ENCODE results near the gene CDK11A. TPM values are rescaled to one million over a fixed set of nuclear protein-coding genes. Genes with fewer than 3 reads are reported as not detected.
"Not testable (repeated sequence)": the region's sequence is repeated elsewhere in the genome, so short reads cannot be mapped to it uniquely, and the experiment has no call there.

The CDK11A gene
- total RNA-seq, 2 experiments from 2014 or later, result 50.9 to 90.5 TPM

- no peak for TF ChIP-seq CTCF (conservative IDR thresholded peaks at IDR 0.05; ENCODE audit: low read length)
- TF ChIP-seq EZH2phosphoT487 (IDR thresholded peaks at IDR 0.05; ENCODE audit: borderline replicate concordance, low read depth, low read length), result no peak
- no peak overlapping the region for H3K4me3 ChIP-seq (ENCODE audit: low read depth, low read length, poor library complexity, severe bottlenecking)
- CTCF ChIA-PET (ENCODE audit: unreplicated experiment), result interaction anchor here (1.5 kb wide), 1 partner anchor 9 kb away, joined by 3 read pairs; no protein-coding TSS in a partner anchor
Observed at GRCh38 chr1:1664941-1665814, 59.0 kb downstream of the CDK11A start.

GRCh38 chr1:1664318-1664717, 59.8 kb downstream of the CDK11A start:
- H3K4me2 ChIP-seq (ENCODE audit: low read length); DNase-seq (ENCODE audit: low spot score); CTCF ChIA-PET (ENCODE audit: unreplicated experiment); H3K4me3 ChIP-seq (ENCODE audit: low read depth, low read length, poor library complexity, severe bottlenecking); BruUV-seq (replicated peaks); H3K79me2 ChIP-seq (ENCODE audit: insufficient read depth, low read depth, low read length); intact Hi-C loops (cut with micrococcal nuclease; ENCODE audit: unreplicated experiment); H3K27ac ChIP-seq (ENCODE audit: low read depth, low read length, poor library complexity, severe bottlenecking); H2AFZ ChIP-seq (ENCODE audit: low read length); H3K9me2 ChIP-seq (ENCODE audit: insufficient read depth, low read length); H3K9me3 ChIP-seq (ENCODE audit: low read length); POLR2A ChIA-PET; H3K4me1 ChIP-seq (ENCODE audit: insufficient read depth, low read length, poor library complexity, severe bottlenecking); H4K20me1 ChIP-seq (ENCODE audit: insufficient read depth, low read length): not testable (repeated sequence)
- peaks cover 25% of the 10 kb centered on the region for H3K36me3 ChIP-seq (ENCODE audit: insufficient read depth, low read length)

More at GRCh38 chr1:1664941-1665814, 59.0 kb downstream of the CDK11A start:
- Histone ChIP-seq H3K9me2 (ENCODE audit: insufficient read depth, low read length) (no peaks in the 10 kb centered on the region), H3K79me2 (ENCODE audit: insufficient read depth, low read depth, low read length) (no peaks in the 10 kb centered on the region), H3K27ac (ENCODE audit: low read depth, low read length, poor library complexity, severe bottlenecking) (no peak overlapping the region), H3K9me3 (ENCODE audit: low read length) (no peaks in the 10 kb centered on the region), H4K20me1 (ENCODE audit: insufficient read depth, low read length) (no peaks in the 10 kb centered on the region), H2AFZ (ENCODE audit: low read length) (no peak overlapping the region), H3K4me1 (ENCODE audit: insufficient read depth, low read length, poor library complexity, severe bottlenecking) (no peaks in the 10 kb centered on the region), H3K36me3 (ENCODE audit: insufficient read depth, low read length) (peaks cover 33% of the 10 kb centered on the region), H3K4me2 (ENCODE audit: low read length) (no peak overlapping the region)
- DNase-seq (ENCODE audit: low spot score), result no peak
- intact Hi-C loops (cut with micrococcal nuclease; ENCODE audit: unreplicated experiment), result no loop called here
- BruUV-seq (replicated peaks), result no TSS peak
- POLR2A ChIA-PET, result no interaction called here

- H3K79me2 ChIP-seq (ENCODE audit: insufficient read depth, low read depth, low read length); BruUV-seq (replicated peaks); H4K20me1 ChIP-seq (ENCODE audit: insufficient read depth, low read length); POLR2A ChIA-PET; H3K27ac ChIP-seq (ENCODE audit: low read depth, low read length, poor library complexity, severe bottlenecking); H3K9me3 ChIP-seq (ENCODE audit: low read length); H3K4me2 ChIP-seq (ENCODE audit: low read length); H3K9me2 ChIP-seq (ENCODE audit: insufficient read depth, low read length); H2AFZ ChIP-seq (ENCODE audit: low read length); CTCF ChIA-PET (ENCODE audit: unreplicated experiment); H3K4me3 ChIP-seq (ENCODE audit: low read depth, low read length, poor library complexity, severe bottlenecking); H3K4me1 ChIP-seq (ENCODE audit: insufficient read depth, low read length, poor library complexity, severe bottlenecking); DNase-seq (ENCODE audit: low spot score); intact Hi-C loops (cut with micrococcal nuclease; ENCODE audit: unreplicated experiment): not testable (repeated sequence)
- H3K36me3 ChIP-seq (ENCODE audit: insufficient read depth, low read length), result peaks cover 20% of the 10 kb centered on the region
Observed at GRCh38 chr1:1662830-1663560, 61.2 kb downstream of the CDK11A start.

GRCh38 chr1:1662392-1662791, 61.8 kb downstream of the CDK11A start:
- intact Hi-C loops (cut with micrococcal nuclease; ENCODE audit: unreplicated experiment); H3K9me2 ChIP-seq (ENCODE audit: insufficient read depth, low read length); H3K9me3 ChIP-seq (ENCODE audit: low read length); BruUV-seq (replicated peaks); H3K4me1 ChIP-seq (ENCODE audit: insufficient read depth, low read length, poor library complexity, severe bottlenecking); H2AFZ ChIP-seq (ENCODE audit: low read length); DNase-seq (ENCODE audit: low spot score); H3K4me3 ChIP-seq (ENCODE audit: low read depth, low read length, poor library complexity, severe bottlenecking); H3K4me2 ChIP-seq (ENCODE audit: low read length); H3K79me2 ChIP-seq (ENCODE audit: insufficient read depth, low read depth, low read length); H4K20me1 ChIP-seq (ENCODE audit: insufficient read depth, low read length); H3K27ac ChIP-seq (ENCODE audit: low read depth, low read length, poor library complexity, severe bottlenecking); POLR2A ChIA-PET; CTCF ChIA-PET (ENCODE audit: unreplicated experiment): not testable (repeated sequence)
- peaks cover 20% of the 10 kb centered on the region for H3K36me3 ChIP-seq (ENCODE audit: insufficient read depth, low read length)
